Transverse colon (tissue), 4 donors: ENCODE results near the gene AK4.

Experiments
- CTCF ChIP-seq, 5 experiments: fragments of 200-600 bp in 3 of 5; fragments of 450-650 bp in 2 of 5; sonication (generic) in 3 of 5; IDR thresholded peaks; 1 replicate in 2 of 5; 2 replicates in 3 of 5; pipeline ENCODE4 v1.5.1; 2016 to 2017; ENCODE audit warnings: antibody characterized with exemption in 5 of 5, inconsistent platforms in 3 of 5, mild to moderate bottlenecking in 2 of 5, moderate library complexity in 1 of 5
- EP300 ChIP-seq: sonication (generic); formaldehyde crosslinking; IDR thresholded peaks from one replicate; pipeline ENCODE4 v1.6.1; 2017; ENCODE audit warnings: antibody characterized with exemption, low read depth
- POLR2A ChIP-seq: fragments of 450-650 bp; IDR thresholded peaks from one replicate; pipeline ENCODE4 v1.6.1; 2016; ENCODE audit warnings: antibody characterized with exemption, mild to moderate bottlenecking, moderate library complexity
- POLR2AphosphoS5 ChIP-seq, 3 donors: sonication (generic); formaldehyde crosslinking; IDR thresholded peaks; one replicate each; pipeline ENCODE4 v1.6.1; 2016; ENCODE audit warnings: antibody characterized with exemption in 3 of 3

- no peak for TF ChIP-seq CTCF (IDR thresholded peaks at IDR 0.05)
- no peak for TF ChIP-seq EP300
- peak in 1 of 3 donors; percentile 26 for TF ChIP-seq POLR2AphosphoS5 (IDR thresholded peaks at IDR 0.05)
- no peak for TF ChIP-seq POLR2A
These were observed 6.6 kb upstream of the AK4 start for GRCh38 chr1:65141394-65141793.
